Activated CD4-positive, CD25-positive, alpha-beta regulatory T cell treated with anti-CD3 and anti-CD28 coated beads, Interleukin-2, amount 50 U/mL, for 24 hours (primary cell): ENCODE measurements around the gene AP1S3.
"Not testable (repeated sequence)": the region's sequence is repeated elsewhere in the genome, so short reads cannot be mapped to it uniquely, and the experiment has no call there.

Source experiments
- ATAC-seq, 2 donors: fragments of 150-1000 bp; cut with Tn5 transposase; one replicate each; pipeline ENCODE4 v1.10.0; 2021; ENCODE audit warnings: mild to moderate bottlenecking in 1 of 2, moderate library complexity in 1 of 2

The AP1S3 gene

GRCh38 chr2:223837287-223838061, at the start of gene AP1S3:
AP1S3 (minus strand) TSS chr2:223837582; CDS start chr2:223837450, 132 bp downstream.
- ATAC-seq: peak; percentile 91 to 94

- no peak for ATAC-seq
Observed at GRCh38 chr2:223887127-223887526, 49.7 kb upstream of the AP1S3 start.

GRCh38 chr2:223886726-223887125, 49.3 kb upstream of the AP1S3 start:
- no peak for ATAC-seq

- ATAC-seq: peak in 1 of 2 donors; percentile 53
Observed at GRCh38 chr2:223884399-223884798, 47.0 kb upstream of the AP1S3 start.

GRCh38 chr2:223882715-223883114, 45.3 kb upstream of the AP1S3 start:
- ATAC-seq: no peak

- ATAC-seq: no peak
Observed at GRCh38 chr2:223880796-223881195, 43.4 kb upstream of the AP1S3 start.

- ATAC-seq: no peak
Observed at GRCh38 chr2:223877721-223878410, 40.5 kb upstream of the AP1S3 start.

GRCh38 chr2:223873672-223874071, 36.3 kb upstream of the AP1S3 start:
- no peak for ATAC-seq

GRCh38 chr2:223872772-223873171, 35.4 kb upstream of the AP1S3 start:
- not testable (repeated sequence) for ATAC-seq

- ATAC-seq: not testable (repeated sequence)
Observed at GRCh38 chr2:223871661-223872060, 34.3 kb upstream of the AP1S3 start.

- no peak for ATAC-seq
Observed at GRCh38 chr2:223870840-223871611, 33.6 kb upstream of the AP1S3 start.

GRCh38 chr2:223868005-223868404, 30.6 kb upstream of the AP1S3 start:
- no peak for ATAC-seq

GRCh38 chr2:223865907-223866508, 28.6 kb upstream of the AP1S3 start:
- no peak for ATAC-seq

- ATAC-seq: peak; percentile 25 to 30
Observed at GRCh38 chr2:223865124-223865523, 27.7 kb upstream of the AP1S3 start.

GRCh38 chr2:223863491-223863890, 26.1 kb upstream of the AP1S3 start:
- ATAC-seq: no peak

- no peak for ATAC-seq
Observed at GRCh38 chr2:223860809-223861738, 23.7 kb upstream of the AP1S3 start.

GRCh38 chr2:223859070-223859469, 21.7 kb upstream of the AP1S3 start:
- ATAC-seq: no peak

- ATAC-seq: no peak
Observed at GRCh38 chr2:223856584-223856983, 19.2 kb upstream of the AP1S3 start.

- ATAC-seq: no peak
Observed at GRCh38 chr2:223856021-223856420, 18.6 kb upstream of the AP1S3 start.

GRCh38 chr2:223855426-223855825, 18.0 kb upstream of the AP1S3 start:
- no peak for ATAC-seq

- no peak for ATAC-seq
Observed at GRCh38 chr2:223854741-223855140, 17.4 kb upstream of the AP1S3 start.

GRCh38 chr2:223853425-223853837, 16.0 kb upstream of the AP1S3 start:
- no peak for ATAC-seq
